Neutrophil (primary cell): Measurements from ENCODE around the gene PRPSAP2.

Experiments used
- H3K27ac ChIP-seq: fragments of 200-600 bp; sonication (generic); 2 replicates; pipeline ENCODE4 v1.5.1; 2016; ENCODE audit warnings: mild to moderate bottlenecking, moderate library complexity
- H3K27me3 ChIP-seq: fragments of 200-600 bp; sonication (generic); 2 replicates; pipeline ENCODE4 v1.6.0; 2016; ENCODE audit warnings: mild to moderate bottlenecking
- H3K36me3 ChIP-seq: fragments of 200-600 bp; sonication (generic); 2 replicates; pipeline ENCODE4 v1.5.1; 2017
- H3K4me1 ChIP-seq, 2 experiments: fragments of 200-600 bp in 1 of 2; sonication (generic) in 1 of 2; 1 replicate in 1 of 2; 2 replicates in 1 of 2; pipeline versions ENCODE4 v1.5.1 to v1.6.1; 2013 to 2016; ENCODE audit warnings: low read depth in 1 of 2, low read length in 1 of 2, mild to moderate bottlenecking in 1 of 2, moderate library complexity in 1 of 2; ENCODE audit not compliant: control insufficient read depth in 1 of 2, insufficient read depth in 1 of 2
- H3K4me3 ChIP-seq, 2 experiments: fragments of 200-600 bp in 1 of 2; sonication (generic) in 1 of 2; 1 replicate in 1 of 2; 2 replicates in 1 of 2; pipeline ENCODE4 v1.5.1; 2013 to 2016; ENCODE audit warnings: low read depth in 1 of 2, low read length in 1 of 2, mild to moderate bottlenecking in 1 of 2, moderate library complexity in 1 of 2
- H3K9me3 ChIP-seq: fragments of 200-600 bp; sonication (generic); 2 replicates; pipeline ENCODE4 v1.5.1; 2016
- TF ChIP-seq, protein P1 (sequence below): fragments of 200-600 bp; sonication (generic); IDR thresholded peaks from 2 replicates; pipeline ENCODE4 v1.5.1; 2016; ENCODE audit warnings: antibody characterized with exemption

Gene PRPSAP2

DNA sequence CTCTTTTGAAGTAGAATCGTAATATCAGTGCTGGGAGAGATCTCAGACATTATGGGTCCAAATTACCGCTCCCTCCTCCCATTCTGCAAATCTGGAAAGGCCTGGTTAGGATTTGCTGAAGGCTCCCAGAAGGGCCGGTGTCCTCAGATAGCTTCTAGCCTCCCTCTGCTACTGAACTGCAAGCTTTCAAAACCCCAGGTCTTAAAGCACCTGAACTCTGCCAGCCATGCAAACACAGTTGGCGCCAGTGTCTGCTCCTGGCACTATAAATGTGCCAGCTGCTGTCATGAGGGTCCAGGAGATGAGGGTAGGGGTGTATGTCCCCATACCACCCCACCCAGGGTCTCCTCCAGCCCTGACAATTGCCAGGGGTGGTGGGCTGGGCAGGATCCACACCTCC lies 118.3 kb downstream of the PRPSAP2 start:
- H3K36me3 ChIP-seq, result peaks cover 60% of the 10 kb centered on the region
- H3K9me3 ChIP-seq, result no peaks in the 10 kb centered on the region
- H3K27ac ChIP-seq, result no peak overlapping the region
- H3K27me3 ChIP-seq, result no peaks in the 10 kb centered on the region
- no peak overlapping the region for H3K4me3 ChIP-seq
- no peaks in the 10 kb centered on the region for H3K4me1 ChIP-seq
- TF ChIP-seq, protein P1, sequence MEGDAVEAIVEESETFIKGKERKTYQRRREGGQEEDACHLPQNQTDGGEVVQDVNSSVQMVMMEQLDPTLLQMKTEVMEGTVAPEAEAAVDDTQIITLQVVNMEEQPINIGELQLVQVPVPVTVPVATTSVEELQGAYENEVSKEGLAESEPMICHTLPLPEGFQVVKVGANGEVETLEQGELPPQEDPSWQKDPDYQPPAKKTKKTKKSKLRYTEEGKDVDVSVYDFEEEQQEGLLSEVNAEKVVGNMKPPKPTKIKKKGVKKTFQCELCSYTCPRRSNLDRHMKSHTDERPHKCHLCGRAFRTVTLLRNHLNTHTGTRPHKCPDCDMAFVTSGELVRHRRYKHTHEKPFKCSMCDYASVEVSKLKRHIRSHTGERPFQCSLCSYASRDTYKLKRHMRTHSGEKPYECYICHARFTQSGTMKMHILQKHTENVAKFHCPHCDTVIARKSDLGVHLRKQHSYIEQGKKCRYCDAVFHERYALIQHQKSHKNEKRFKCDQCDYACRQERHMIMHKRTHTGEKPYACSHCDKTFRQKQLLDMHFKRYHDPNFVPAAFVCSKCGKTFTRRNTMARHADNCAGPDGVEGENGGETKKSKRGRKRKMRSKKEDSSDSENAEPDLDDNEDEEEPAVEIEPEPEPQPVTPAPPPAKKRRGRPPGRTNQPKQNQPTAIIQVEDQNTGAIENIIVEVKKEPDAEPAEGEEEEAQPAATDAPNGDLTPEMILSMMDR, result no peak

DNA sequence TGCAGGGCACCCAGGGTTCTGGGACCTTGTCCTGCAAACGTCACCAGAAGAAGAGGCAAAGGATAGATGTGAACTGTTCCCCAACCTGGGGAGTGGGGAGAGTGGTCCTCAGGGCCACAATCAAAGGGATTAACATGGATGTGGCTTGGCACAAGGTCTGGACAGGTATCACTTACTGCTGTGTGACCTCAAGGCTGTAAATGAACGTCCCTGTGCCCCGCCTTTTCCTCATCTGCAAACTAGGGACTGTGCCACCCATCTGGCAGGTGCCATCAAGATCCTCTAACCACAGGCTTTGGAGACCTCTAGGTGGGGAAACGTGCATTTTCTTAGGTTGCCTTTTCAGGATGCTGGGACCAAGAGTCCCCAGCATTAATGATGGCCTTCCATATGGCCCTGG lies 119.1 kb downstream of the PRPSAP2 start:
- TF ChIP-seq, protein P1, result no peak
- H3K27ac ChIP-seq, result no peak overlapping the region
- no peaks in the 10 kb centered on the region for H3K4me1 ChIP-seq
- peaks cover 68% of the 10 kb centered on the region for H3K36me3 ChIP-seq
- no peaks in the 10 kb centered on the region for H3K9me3 ChIP-seq
- no peaks in the 10 kb centered on the region for H3K27me3 ChIP-seq
- no peak overlapping the region for H3K4me3 ChIP-seq

DNA sequence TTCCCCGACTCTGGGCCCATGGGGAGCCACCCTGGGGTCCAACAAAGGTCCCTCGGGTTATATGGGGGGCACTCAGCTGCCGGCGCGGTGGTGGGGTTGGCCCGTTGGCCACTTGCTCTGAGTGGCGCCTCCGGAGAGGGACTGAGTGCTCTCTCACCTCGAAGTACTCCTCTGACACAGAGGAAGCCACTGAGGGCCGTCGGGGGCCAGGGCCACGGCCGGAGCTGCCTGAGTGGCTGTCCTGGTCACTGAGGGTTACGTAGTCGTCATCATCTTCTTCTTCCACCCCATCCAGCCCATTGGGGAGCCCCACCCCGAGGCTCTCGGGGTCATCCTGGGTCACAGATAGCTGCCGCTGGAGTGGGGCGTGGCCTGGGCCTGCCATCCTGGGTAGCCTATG lies 119.7 kb downstream of the PRPSAP2 start:
- Histone ChIP-seq H3K4me3 (no peak overlapping the region), H3K4me1 (no peaks in the 10 kb centered on the region), H3K36me3 (peaks cover 74% of the 10 kb centered on the region), H3K27me3 (no peaks in the 10 kb centered on the region), H3K27ac (no peak overlapping the region), H3K9me3 (no peaks in the 10 kb centered on the region)
- TF ChIP-seq, protein P1, result no peak

DNA sequence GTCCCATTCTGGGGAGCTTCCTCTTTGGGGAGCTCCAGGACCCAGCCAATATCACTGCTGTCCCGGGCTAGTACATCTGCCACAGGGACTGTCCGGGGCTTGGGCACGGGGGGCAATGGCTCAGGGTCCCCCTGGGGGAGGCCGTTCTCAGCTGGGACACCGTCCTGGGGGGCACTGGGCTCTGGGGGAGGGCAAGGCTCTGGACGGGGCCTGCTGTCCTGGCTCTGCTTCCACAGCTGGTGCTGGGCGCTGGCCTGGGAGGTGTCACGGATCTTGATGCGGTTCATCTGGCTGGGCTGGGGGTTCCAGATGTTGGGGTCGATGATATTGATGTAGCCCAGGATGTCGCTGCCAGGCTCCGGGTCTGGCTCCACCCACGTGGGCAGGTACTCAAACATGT lies 120.1 kb downstream of the PRPSAP2 start:
- H3K36me3 ChIP-seq, result peaks cover 78% of the 10 kb centered on the region
- TF ChIP-seq, protein P1, result no peak
- no peak overlapping the region for H3K27ac ChIP-seq
- H3K4me3 ChIP-seq, result no peak overlapping the region
- no peaks in the 10 kb centered on the region for H3K4me1 ChIP-seq
- no peaks in the 10 kb centered on the region for H3K9me3 ChIP-seq
- no peaks in the 10 kb centered on the region for H3K27me3 ChIP-seq

DNA sequence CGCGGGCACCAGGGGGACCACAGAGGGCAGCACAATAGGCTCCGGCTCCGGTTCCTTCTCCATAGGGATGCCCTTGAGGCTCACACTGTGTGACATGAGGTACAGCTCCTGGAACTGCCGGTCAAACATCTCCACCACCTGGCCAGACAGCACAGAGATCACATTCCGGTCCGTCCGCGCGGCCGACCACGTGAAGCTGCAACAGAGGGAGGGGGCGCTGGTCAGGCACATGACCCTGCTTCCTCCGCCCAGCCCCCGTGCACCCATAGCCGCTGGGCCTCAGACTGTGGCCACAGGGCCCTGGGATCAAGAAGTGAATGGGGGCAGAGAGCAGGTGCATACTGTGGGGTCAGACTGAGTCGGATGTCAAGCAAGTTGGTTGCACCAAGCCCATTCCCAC lies 120.7 kb downstream of the PRPSAP2 start:
- Histone ChIP-seq H3K9me3 (no peaks in the 10 kb centered on the region), H3K27ac (no peak overlapping the region), H3K4me3 (no peak overlapping the region), H3K36me3 (peaks cover 84% of the 10 kb centered on the region), H3K4me1 (no peaks in the 10 kb centered on the region), H3K27me3 (no peaks in the 10 kb centered on the region)
- TF ChIP-seq, protein P1, result no peak
